GM18867 (cell line): ENCODE results near the gene KHDRBS2.

Experiments
- ATAC-seq: cut with Tn5 transposase; IDR thresholded peaks from one replicate; pipeline ENCODE4 v1.9.1; 2021; ENCODE audit warnings: mild to moderate bottlenecking, moderate library complexity; ENCODE audit not compliant: unreplicated experiment

The KHDRBS2 gene

DNA sequence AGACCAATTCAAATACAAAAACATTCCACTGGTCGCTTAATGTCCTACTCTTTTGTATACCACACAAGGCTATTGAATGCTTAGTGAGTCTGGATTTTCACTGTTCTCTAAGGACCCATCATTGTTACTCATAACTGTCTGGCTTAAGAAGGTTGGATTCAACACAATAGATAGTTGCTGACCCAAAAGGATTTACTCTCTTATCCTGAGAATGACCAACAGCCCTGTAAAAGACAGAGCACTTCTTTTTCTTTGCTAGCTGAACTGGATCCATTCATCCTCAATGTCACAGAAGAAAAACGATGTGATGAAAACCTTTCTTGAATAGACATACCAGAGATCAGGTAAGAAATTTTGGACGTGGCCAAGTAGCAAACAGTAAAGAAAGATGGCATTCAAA, 645.6 kb downstream of the KHDRBS2 start:
- no peak for ATAC-seq
